A549 (cell line): Measurements from ENCODE around the gene GLP2R. TPM values are rescaled to one million over a fixed set of nuclear protein-coding genes. Genes with fewer than 3 reads are reported as not detected.
A peak's percentile ranks its signal among the peaks of the same experiment; 100 is the strongest.

Experiments
- ATAC-seq, 2 experiments: fragments of 200-7000 bp in 1 of 2; fragments of >200 bp in 1 of 2; cut with Nextera tagmentation in 1 of 2; cut with Tn5 transposase in 1 of 2; 3 replicates each; pipeline versions ENCODE4 v1.8.0 to v1.9.1; 2018 to 2020; ENCODE audit warnings: mild to moderate bottlenecking in 1 of 2, moderate library complexity in 1 of 2
- CTCF ChIA-PET: fragments of 300-600 bp; sonication (Branson Sonifier 250); formaldehyde crosslinking; extraction: SDS; loops from one replicate; lab custom pipeline; 2021; ENCODE audit warnings: antibody characterized with exemption, inconsistent platforms; lab: Yijun Ruan, JAX
- POLR2A ChIA-PET: fragments of 350-600 bp; formaldehyde crosslinking; extraction: SDS; loops from one replicate; lab custom pipeline; 2021; ENCODE audit warnings: antibody characterized with exemption, inconsistent platforms; lab: Yijun Ruan, JAX
- DNase-seq, 2 experiments: peaks; one replicate each; pipeline versions ENCODE4 v3.0.0 to v3.0.0-alpha.2; 2011 to 2016; ENCODE audit warnings: low read depth in 1 of 2, low spot score in 1 of 2
- FAIRE-seq: peaks from 2 replicates; lab custom pipeline; 2011; peaks lifted over from hg19 to GRCh38; lab: Jason Lieb, UNC
- H3K27ac ChIP-seq, 2 experiments: fragments of >200 bp; sonication (Bioruptor Twin); formaldehyde crosslinking; 3 replicates each; pipeline ENCODE4 v1.5.1; 2016 to 2017
- H3K4me1 ChIP-seq: fragments of >200 bp; sonication (Bioruptor Twin); formaldehyde crosslinking; 3 replicates; pipeline ENCODE4 v1.6.1; 2016
- H3K4me2 ChIP-seq: fragments of >200 bp; sonication (Bioruptor Twin); formaldehyde crosslinking; 3 replicates; pipeline ENCODE4 v1.6.1; 2016
- H3K4me3 ChIP-seq: fragments of >200 bp; sonication (Bioruptor Twin); formaldehyde crosslinking; 3 replicates; pipeline ENCODE4 v1.5.1; 2016
- H3K9me3 ChIP-seq: fragments of >200 bp; sonication (Bioruptor Twin); formaldehyde crosslinking; 3 replicates; pipeline ENCODE4 v1.6.1; 2016
- CTCF ChIP-seq: fragments of >200 bp; sonication (Bioruptor Twin); formaldehyde crosslinking; IDR thresholded peaks from 3 replicates; pipeline ENCODE4 v1.5.1; 2016
- EHF ChIP-seq: fragments of 250-450 bp; sonication (Bioruptor Pico); IDR thresholded peaks from 2 replicates; pipeline ENCODE4 v1.5.0; 2020; ENCODE audit warnings: mild to moderate bottlenecking
- EP300 ChIP-seq, 2 experiments: fragments of >200 bp; sonication (Bioruptor Twin); formaldehyde crosslinking; IDR thresholded peaks; 2 replicates in 1 of 2; 3 replicates in 1 of 2; pipeline ENCODE4 v1.6.1; 2016 to 2017
- ESRRA ChIP-seq: fragments of 150-350 bp; IDR thresholded peaks from 2 replicates; pipeline ENCODE4 v1.6.1; 2014; ENCODE audit warnings: mild to moderate bottlenecking, low read length, borderline replicate concordance
- FOSL2 ChIP-seq, 2 experiments: fragments of 450-650 bp in 1 of 2; fragments of >200 bp in 1 of 2; sonication (Bioruptor Twin) in 1 of 2; formaldehyde crosslinking; IDR thresholded peaks; 2 replicates each; pipeline versions ENCODE4 v1.5.0 to v1.6.1; 2016 to 2020; ENCODE audit warnings: mild to moderate bottlenecking in 1 of 2, moderate library complexity in 1 of 2
- FOXS1 ChIP-seq: fragments of 250-450 bp; sonication (Bioruptor Pico); IDR thresholded peaks from 2 replicates; pipeline ENCODE4 v1.5.0; 2020; ENCODE audit warnings: mild to moderate bottlenecking, moderate library complexity
- HOXB5 ChIP-seq: fragments of 250-450 bp; sonication (Bioruptor Pico); IDR thresholded peaks from 2 replicates; pipeline ENCODE4 v1.5.0; 2020; ENCODE audit warnings: mild to moderate bottlenecking, moderate library complexity
- JUN ChIP-seq, 2 experiments: fragments of >200 bp; sonication (Bioruptor Twin); formaldehyde crosslinking; IDR thresholded peaks; 2 replicates in 1 of 2; 3 replicates in 1 of 2; pipeline ENCODE4 v1.6.1; 2016 to 2017
- JUNB ChIP-seq: fragments of >200 bp; sonication (Bioruptor Twin); formaldehyde crosslinking; IDR thresholded peaks from 2 replicates; pipeline ENCODE4 v1.6.1; 2016
- KDM5A ChIP-seq: fragments of 200-600 bp; sonication (generic); IDR thresholded peaks from 2 replicates; pipeline ENCODE4 v1.6.1; 2016; ENCODE audit warnings: antibody characterized with exemption, mild to moderate bottlenecking
- NFE2L2 ChIP-seq: fragments of 150-350 bp; conservative IDR thresholded peaks from 2 replicates; pipeline ENCODE4 v1.6.1; 2014; ENCODE audit warnings: low read length
- NR3C1 ChIP-seq: fragments of >200 bp; sonication (Bioruptor Twin); formaldehyde crosslinking; IDR thresholded peaks from 3 replicates; pipeline ENCODE4 v1.6.1; 2017
- PHF8 ChIP-seq: fragments of 200-600 bp; sonication (generic); IDR thresholded peaks from 2 replicates; pipeline ENCODE4 v1.6.1; 2016; ENCODE audit warnings: low read depth, mild to moderate bottlenecking, antibody characterized with exemption, moderate library complexity, borderline replicate concordance
- RAD21 ChIP-seq, 2 experiments: fragments of >200 bp in 1 of 2; sonication (Bioruptor Twin) in 1 of 2; formaldehyde crosslinking in 1 of 2; IDR thresholded peaks in 1 of 2; conservative IDR thresholded peaks in 1 of 2; 2 replicates in 1 of 2; 3 replicates in 1 of 2; pipeline ENCODE4 v1.6.1; 2012 to 2018; ENCODE audit warnings: inconsistent platforms in 1 of 2
- RFX5 ChIP-seq: fragments of 450-650 bp; IDR thresholded peaks from 2 replicates; pipeline ENCODE4 v1.7.1; 2014; ENCODE audit warnings: antibody characterized with exemption, mild to moderate bottlenecking, moderate library complexity
- SREBF2 ChIP-seq: fragments of 450-650 bp; IDR thresholded peaks from 2 replicates; pipeline ENCODE4 v1.6.1; 2014; ENCODE audit warnings: mild to moderate bottlenecking, moderate library complexity
- TFCP2L1 ChIP-seq: fragments of 250-450 bp; sonication (Bioruptor Pico); IDR thresholded peaks from 2 replicates; pipeline ENCODE4 v1.5.0; 2021; ENCODE audit warnings: mild to moderate bottlenecking
- ZNF302 ChIP-seq: fragments of 250-450 bp; sonication (Bioruptor Pico); IDR thresholded peaks from 2 replicates; pipeline ENCODE4 v1.9.0; 2021; ENCODE audit warnings: inconsistent platforms, mild to moderate bottlenecking, moderate library complexity
- WGBS: methylation state at CpG from one replicate; pipeline ENCODE4 v1.1.6; 2017; ENCODE audit errors: missing lambda C conversion rate; 5-methylcytosine and 5-hydroxymethylcytosine counted together
- polyA plus RNA-seq, 4 experiments: library from polyadenylated mRNA; depleted of rRNA in 3 of 4; stranded (reverse); fragments of >200 nt; fragmentation: RNase III in 1 of 4; extraction: RNeasy Plus Mini Kit Qiagen cat#74134 plus additional on column Dnase treatment in 1 of 4; gene quantifications; 2 replicates in 3 of 4; 3 replicates in 1 of 4; pipeline ENCODE4 v1.2.3, GENCODE V29; 2011 to 2017
- TF ChIP-seq, protein P1 (sequence below): fragments of 250-450 bp; sonication (Bioruptor Pico); IDR thresholded peaks from 2 replicates; pipeline ENCODE4 v1.5.0; 2021; ENCODE audit warnings: mild to moderate bottlenecking, moderate library complexity, borderline replicate concordance
- TF ChIP-seq, protein P2 (sequence below): IDR thresholded peaks from 2 replicates; pipeline ENCODE4 v1.6.1; 2012

Gene GLP2R
- polyA plus RNA-seq, 2 of the 4 experiments (the other 2 are of a cell fraction) = 27.9 to 48.7 TPM

GRCh38 chr17:9816472-9816871 lies 9.3 kb upstream of the GLP2R start:
- Histone ChIP-seq H3K9me3 (no peaks in the 10 kb centered on the region), H3K4me2 (no peak overlapping the region), H3K4me3 (no peak overlapping the region), H3K27ac (peak overlapping the region in 1 of 2 experiments; percentile 84; a peak in 2 of 6 replicates), H3K4me1 (peaks cover 28% of the 10 kb centered on the region)
- DNase-seq (no peak), ATAC-seq (no peak), FAIRE-seq (peak; percentile 7)
- CTCF ChIA-PET = interaction anchor here (1.0 kb wide), 1 partner anchor 8 kb away, joined by 3 read pairs; no protein-coding TSS in a partner anchor
- WGBS = 93% methylated on average over 10 of the region's 10 CpGs
- POLR2A ChIA-PET = no interaction called here
- TF ChIP-seq SREBF2 = no peak
- no peak for TF ChIP-seq PHF8
- TF ChIP-seq HOXB5 (CRISPR knock-in tag) = no peak
- TF ChIP-seq ESRRA = no peak
- no peak for TF ChIP-seq EHF (CRISPR knock-in tag)
- no peak for TF ChIP-seq FOXS1
- TF ChIP-seq NFE2L2 = no peak
- TF ChIP-seq RAD21 (conservative IDR thresholded peaks at IDR 0.05 in 1 of 2, IDR thresholded peaks at IDR 0.05 in 1 of 2) = no peak
- TF ChIP-seq JUN (IDR thresholded peaks at IDR 0.05) = no peak
- no peak for TF ChIP-seq CTCF
- TF ChIP-seq NR3C1 = no peak
- TF ChIP-seq JUNB = no peak
- no peak for TF ChIP-seq KDM5A
- TF ChIP-seq, protein P1, sequence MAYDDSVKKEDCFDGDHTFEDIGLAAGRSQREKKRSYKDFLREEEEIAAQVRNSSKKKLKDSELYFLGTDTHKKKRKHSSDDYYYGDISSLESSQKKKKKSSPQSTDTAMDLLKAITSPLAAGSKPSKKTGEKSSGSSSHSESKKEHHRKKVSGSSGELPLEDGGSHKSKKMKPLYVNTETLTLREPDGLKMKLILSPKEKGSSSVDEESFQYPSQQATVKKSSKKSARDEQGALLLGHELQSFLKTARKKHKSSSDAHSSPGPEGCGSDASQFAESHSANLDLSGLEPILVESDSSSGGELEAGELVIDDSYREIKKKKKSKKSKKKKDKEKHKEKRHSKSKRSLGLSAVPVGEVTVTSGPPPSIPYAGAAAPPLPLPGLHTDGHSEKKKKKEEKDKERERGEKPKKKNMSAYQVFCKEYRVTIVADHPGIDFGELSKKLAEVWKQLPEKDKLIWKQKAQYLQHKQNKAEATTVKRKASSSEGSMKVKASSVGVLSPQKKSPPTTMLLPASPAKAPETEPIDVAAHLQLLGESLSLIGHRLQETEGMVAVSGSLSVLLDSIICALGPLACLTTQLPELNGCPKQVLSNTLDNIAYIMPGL (CRISPR knock-in tag) = no peak
- no peak for TF ChIP-seq RFX5

DNA sequence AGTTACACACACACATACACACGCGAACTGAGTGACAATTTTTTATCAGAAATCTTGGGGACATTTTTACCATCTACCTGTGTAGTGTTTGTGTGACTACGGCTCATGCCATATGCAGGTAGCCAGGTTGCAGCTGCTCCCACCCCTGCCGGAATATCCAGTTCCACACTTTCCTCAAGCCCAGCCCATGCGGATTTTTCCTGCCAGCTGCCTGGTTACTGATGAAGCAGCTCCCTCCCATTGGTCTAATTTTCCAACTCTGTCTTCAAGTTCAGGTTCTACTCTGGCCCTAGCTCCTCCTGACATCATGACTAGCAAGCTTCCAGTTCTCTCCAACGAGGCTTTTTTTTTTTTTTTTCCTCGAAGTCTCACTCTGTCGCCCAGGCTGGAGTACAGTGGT lies 8.6 kb upstream of the GLP2R start:
- H3K27ac ChIP-seq = peak overlapping the region in 1 of 2 experiments; percentile 84; a peak in 4 of 6 replicates
- peak; percentile 56 to 87; a peak in 4 of 6 replicates for ATAC-seq
- no peaks in the 10 kb centered on the region for H3K9me3 ChIP-seq
- TF ChIP-seq RFX5 (peak; percentile 98), EP300 (IDR thresholded peaks at IDR 0.05) (no peak), ZNF302 (CRISPR knock-in tag) (no peak), CTCF (no peak), FOSL2 (IDR thresholded peaks at IDR 0.05) (no peak), FOSL2 (CRISPR knock-in tag; IDR thresholded peaks at IDR 0.05) (no peak), NR3C1 (no peak), TFCP2L1 (CRISPR knock-in tag) (no peak)
- TF ChIP-seq, protein P2, sequence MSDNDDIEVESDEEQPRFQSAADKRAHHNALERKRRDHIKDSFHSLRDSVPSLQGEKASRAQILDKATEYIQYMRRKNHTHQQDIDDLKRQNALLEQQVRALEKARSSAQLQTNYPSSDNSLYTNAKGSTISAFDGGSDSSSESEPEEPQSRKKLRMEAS = no peak
- FAIRE-seq = no peak
- 73% methylated on average over 8 of the region's 8 CpGs for WGBS
- no peak overlapping the region for H3K4me2 ChIP-seq
- H3K4me1 ChIP-seq = peaks cover 28% of the 10 kb centered on the region
- ChIA-PET CTCF (interaction anchor here (0.6 to 1.8 kb wide), 6 partner anchors 9 to 108 kb away, joined by 3 to 8 read pairs (median 4); no protein-coding TSS in a partner anchor), POLR2A (interaction anchor here (0.6 to 0.7 kb wide), 2 partner anchors 18 to 406 kb away, joined by 3 to 5 read pairs; no protein-coding TSS in a partner anchor)
- no peak overlapping the region for H3K4me3 ChIP-seq
- peak in 1 of 2 experiments; percentile 76 for DNase-seq
